G401.6 (cell line): ENCODE data around the gene PCDHA2.
"Not testable (repeated sequence)": the region's sequence is repeated elsewhere in the genome, so short reads cannot be mapped to it uniquely, and the experiment has no call there.

Experiments used
- FAIRE-seq: peaks from 2 replicates; lab custom pipeline; 2012; peaks lifted over from hg19 to GRCh38; lab: Jason Lieb, UNC

PCDHA2 gene

DNA sequence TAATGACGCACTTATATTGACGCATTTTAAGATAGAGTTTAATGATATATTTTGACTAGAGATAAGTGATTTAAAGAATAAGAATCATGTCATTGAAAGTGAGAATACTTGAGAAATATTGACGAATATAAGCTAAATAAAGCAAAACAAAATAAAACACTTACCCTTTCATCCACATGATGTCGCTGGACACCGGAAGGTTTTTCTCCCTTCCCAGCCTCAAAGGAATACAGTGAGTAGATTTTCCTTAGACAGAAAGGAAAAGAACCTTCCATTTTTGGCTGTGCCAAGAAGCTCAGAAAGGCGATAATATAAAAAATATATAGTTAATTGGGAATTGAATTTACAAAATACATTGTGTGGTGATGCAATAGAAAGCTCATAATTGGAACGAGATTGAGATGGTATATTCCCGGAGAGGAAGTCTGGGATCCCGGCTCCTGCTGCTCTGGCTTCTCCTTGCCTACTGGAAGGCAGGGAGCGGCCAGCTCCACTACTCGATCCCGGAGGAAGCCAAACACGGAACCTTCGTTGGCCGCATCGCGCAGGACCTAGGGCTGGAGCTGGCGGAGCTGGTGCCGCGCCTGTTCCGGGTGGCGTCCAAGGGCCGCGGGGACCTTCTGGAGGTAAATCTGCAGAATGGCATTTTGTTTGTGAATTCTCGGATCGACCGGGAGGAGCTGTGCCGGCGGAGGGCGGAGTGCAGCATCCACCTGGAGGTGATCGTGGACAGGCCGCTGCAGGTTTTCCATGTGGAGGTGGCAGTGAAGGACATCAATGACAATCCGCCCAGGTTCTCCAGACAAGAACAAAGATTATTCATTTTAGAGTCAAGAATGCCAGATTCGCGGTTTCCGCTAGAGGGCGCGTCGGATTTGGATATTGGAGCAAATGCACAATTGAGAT lies 27.0 kb downstream of the PCDHA2 start, which contains the start of gene PCDHA5:
Gene PCDHA5, plus strand, starts transcription at position 239 of the 906 bp plus-strand sequence.
- FAIRE-seq: no peak

DNA sequence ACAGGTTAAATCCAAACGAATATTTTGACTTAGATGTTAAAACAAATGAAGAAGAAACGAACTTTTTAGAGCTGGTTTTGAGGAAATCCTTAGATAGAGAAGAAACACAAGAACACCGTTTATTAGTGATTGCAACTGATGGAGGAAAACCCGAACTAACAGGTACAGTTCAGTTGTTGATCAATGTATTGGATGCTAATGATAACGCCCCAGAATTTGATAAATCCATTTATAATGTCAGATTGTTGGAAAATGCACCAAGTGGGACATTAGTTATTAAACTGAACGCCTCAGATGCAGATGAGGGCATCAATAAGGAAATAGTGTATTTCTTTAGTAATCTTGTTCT lies 27.6 kb downstream of the PCDHA2 start:
- no peak for FAIRE-seq

DNA sequence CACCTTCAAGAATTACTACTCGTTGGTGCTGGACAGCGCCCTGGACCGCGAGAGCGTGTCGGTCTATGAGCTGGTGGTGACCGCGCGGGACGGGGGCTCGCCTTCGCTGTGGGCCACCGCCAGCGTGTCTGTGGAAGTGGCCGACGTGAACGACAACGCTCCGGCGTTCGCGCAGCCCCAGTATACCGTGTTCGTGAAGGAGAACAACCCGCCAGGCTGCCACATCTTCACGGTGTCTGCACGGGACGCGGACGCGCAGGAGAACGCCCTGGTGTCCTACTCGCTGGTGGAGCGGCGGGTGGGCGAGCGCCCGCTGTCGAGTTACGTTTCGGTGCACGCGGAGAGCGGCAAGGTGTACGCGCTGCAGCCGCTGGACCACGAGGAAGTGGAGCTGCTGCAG lies 28.3 kb downstream of the PCDHA2 start:
- not testable (repeated sequence) for FAIRE-seq

DNA sequence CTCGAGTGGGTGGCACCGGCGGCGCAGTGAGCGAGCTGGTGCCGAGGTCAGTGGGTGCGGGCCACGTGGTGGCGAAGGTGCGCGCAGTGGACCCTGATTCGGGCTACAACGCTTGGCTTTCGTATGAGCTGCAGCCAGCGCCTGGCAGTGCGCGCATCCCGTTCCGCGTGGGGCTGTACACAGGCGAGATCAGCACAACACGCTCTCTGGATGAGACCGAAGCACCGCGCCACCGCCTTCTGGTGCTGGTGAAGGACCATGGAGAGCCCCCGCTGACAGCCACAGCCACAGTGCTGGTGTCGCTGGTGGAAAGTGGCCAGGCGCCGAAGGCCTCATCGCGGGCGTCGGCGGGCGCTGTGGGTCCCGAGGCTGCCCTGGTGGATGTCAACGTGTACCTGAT lies 28.8 kb downstream of the PCDHA2 start:
- no peak for FAIRE-seq

DNA sequence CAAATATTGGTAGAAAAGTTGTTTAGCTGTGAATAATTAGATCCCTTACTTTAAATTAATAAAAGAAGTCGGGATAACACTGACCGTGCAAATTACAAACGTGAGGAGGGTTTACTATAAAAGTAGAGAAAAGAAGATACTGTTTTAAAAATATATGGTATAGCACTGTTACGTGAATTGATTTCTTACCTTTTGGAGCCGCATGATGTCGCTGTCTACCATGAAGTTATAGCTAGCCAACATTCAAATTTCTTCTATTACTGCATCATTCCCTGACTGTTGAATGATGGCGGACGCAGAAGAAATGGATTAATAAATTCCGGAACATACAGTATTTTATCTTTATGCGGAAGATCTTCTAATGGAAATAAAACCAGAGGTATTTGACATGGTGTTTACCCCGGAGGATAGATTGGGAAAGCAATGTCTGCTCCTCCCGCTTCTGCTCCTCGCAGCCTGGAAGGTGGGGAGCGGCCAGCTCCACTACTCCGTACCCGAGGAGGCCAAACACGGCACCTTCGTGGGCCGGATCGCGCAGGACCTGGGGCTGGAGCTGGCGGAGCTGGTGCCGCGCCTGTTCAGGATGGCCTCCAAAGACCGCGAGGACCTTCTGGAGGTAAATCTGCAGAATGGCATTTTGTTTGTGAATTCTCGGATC lies 33.2 kb downstream of the PCDHA2 start, which contains the start of gene PCDHA6:
Gene PCDHA6, plus strand, starts transcription at position 257 of the 658 bp plus-strand sequence. Its CDS starts 132 bp downstream, at position 389.
- no peak for FAIRE-seq

DNA sequence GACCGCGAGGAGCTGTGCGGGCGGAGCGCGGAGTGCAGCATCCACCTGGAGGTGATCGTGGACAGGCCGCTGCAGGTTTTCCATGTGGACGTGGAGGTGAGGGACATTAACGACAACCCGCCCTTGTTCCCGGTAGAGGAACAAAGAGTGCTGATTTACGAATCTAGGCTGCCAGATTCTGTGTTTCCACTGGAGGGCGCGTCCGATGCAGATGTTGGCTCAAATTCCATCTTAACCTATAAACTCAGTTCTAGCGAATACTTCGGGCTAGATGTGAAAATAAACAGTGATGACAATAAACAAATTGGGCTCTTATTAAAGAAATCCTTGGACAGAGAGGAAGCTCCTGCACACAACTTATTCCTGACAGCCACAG lies 33.7 kb downstream of the PCDHA2 start:
- no peak for FAIRE-seq

DNA sequence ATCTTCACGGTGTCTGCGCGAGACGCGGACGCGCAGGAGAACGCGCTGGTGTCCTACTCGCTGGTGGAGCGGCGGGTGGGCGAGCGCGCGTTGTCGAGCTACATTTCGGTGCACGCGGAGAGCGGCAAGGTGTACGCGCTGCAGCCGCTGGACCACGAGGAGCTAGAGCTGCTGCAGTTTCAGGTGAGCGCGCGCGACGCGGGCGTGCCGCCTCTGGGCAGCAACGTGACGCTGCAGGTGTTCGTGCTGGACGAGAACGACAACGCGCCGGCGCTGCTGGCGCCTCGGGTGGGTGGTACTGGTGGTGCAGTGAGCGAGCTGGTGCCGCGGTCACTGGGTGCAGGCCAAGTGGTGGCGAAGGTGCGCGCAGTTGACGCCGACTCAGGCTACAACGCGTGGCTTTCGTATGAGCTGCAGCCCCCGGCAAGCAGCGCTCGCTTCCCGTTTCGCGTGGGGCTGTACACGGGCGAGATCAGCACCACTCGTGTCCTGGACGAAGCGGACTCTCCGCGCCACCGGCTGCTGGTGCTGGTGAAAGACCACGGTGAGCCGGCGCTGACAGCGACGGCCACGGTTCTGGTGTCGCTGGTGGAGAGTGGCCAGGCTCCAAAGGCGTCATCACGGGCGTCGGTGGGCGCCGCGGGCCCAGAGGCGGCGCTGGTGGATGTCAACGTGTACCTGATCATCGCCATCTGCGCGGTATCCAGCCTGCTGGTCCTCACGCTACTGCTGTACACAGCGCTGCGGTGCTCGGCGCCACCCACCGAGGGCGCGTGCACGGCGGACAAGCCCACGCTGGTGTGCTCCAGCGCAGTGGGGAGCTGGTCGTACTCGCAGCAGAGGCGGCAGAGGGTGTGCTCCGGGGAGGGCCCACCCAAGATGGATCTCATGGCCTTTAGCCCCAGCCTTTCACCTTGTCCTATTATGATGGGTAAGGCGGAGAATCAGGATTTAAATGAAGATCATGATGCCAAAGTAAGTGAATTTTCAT lies 35.2 kb downstream of the PCDHA2 start:
- FAIRE-seq: not testable (repeated sequence)

DNA sequence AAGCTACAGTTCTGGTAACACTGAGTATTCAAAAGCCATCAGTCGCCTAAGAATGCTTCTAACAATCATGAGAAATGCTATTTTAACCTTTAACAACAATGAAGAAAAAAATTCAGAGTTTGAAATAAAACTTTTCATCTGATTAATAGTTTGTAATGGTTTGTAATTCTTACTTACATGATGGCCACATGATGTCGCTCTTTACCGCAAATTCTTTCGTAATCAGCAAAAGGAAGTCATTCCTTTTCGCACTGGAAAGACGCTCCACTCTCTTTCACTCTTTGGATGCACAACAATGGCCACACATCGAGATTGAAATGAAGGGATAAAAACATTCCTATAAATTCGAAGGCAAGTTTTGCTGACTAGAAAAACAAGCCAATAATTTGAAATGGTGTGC lies 39.3 kb downstream of the PCDHA2 start, which contains the start of gene PCDHA7:
Gene PCDHA7, plus strand, starts transcription at position 277 of the 400 bp plus-strand sequence. Its CDS starts 115 bp downstream, at position 392.
- FAIRE-seq: no peak

DNA sequence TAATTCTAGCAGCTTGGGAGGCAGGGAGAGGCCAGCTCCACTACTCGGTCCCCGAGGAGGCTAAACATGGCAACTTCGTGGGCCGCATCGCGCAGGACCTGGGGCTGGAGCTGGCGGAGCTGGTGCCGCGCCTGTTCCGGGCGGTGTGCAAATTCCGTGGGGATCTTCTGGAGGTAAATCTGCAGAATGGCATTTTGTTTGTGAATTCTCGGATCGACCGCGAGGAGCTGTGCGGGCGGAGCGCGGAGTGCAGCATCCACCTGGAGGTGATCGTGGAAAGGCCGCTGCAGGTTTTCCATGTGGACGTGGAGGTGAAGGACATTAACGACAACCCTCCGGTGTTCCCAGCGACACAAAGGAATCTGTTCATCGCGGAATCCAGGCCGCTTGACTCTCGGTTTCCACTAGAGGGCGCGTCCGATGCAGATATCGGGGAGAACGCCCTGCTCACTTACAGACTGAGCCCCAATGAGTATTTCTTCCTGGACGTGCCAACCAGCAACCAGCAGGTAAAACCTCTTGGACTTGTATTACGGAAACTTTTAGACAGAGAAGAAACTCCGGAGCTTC lies 39.9 kb downstream of the PCDHA2 start:
- FAIRE-seq: not testable (repeated sequence)

DNA sequence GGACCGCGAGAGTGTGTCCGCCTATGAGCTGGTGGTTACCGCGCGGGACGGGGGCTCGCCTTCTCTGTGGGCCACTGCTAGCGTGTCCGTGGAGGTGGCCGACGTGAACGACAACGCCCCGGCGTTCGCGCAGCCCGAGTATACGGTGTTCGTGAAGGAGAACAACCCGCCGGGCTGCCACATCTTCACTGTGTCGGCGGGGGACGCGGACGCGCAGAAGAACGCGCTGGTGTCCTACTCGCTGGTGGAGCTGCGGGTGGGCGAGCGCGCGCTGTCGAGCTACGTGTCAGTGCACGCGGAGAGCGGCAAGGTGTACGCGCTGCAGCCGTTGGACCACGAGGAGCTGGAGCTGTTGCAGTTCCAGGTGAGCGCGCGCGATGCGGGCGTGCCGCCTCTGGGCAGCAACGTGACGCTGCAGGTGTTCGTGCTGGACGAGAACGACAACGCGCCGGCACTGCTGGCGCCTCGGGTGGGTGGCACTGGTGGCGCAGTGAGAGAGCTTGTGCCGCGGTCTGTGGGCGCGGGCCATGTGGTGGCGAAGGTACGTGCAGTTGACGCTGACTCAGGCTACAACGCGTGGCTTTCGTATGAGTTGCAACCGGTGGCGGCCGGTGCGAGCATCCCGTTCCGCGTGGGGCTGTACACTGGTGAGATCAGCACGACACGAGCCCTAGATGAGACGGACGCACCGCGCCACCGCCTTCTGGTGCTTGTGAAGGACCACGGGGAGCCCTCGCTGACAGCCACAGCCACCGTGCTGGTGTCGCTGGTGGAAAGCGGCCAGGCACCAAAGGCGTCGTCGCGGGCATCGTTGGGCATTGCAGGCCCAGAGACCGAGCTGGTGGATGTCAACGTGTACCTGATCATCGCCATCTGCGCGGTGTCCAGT lies 41.2 kb downstream of the PCDHA2 start:
- no peak for FAIRE-seq

DNA sequence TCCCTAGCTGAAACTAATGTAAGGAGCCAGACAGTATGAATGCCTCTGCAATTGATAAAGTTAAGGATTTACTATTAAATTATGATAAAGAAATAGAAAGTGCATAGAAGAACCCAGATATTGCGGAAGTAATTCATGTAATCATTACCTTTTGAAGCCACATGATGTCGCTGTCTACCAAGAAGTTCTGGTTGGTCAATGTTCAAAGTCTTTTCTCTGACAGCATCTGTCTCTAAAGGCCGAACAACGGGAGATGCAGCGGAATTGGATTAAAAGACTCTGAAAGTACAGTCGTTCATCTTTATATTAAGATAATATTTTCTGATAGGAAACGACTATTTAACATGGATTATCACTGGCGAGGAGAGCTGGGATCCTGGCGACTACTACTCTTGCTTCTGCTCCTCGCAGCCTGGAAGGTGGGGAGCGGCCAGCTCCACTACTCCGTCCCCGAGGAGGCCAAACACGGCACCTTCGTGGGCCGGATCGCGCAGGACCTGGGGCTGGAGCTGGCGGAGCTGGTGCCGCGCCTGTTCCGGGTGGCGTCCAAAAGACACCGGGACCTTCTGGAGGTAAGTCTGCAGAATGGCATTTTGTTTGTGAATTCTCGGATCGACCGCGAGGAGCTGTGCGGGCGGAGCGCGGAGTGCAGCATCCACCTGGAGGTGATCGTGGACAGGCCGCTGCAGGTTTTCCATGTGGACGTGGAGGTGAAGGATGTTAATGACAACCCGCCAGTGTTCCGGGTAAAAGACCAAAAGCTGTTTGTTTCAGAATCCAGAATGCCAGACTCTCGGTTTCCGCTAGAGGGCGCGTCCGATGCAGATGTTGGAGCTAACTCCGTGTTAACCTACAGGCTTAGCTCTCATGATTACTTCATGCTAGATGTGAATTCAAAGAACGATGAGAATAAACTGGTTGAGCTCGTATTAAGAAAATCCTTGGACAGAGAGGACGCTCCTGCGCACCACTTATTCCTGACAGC lies 46.6 kb downstream of the PCDHA2 start, which contains the start of gene PCDHA8:
Gene PCDHA8, plus strand, starts transcription at position 210 of the 985 bp plus-strand sequence. Its CDS starts 135 bp downstream, at position 345.
- peak; percentile 92 for FAIRE-seq

DNA sequence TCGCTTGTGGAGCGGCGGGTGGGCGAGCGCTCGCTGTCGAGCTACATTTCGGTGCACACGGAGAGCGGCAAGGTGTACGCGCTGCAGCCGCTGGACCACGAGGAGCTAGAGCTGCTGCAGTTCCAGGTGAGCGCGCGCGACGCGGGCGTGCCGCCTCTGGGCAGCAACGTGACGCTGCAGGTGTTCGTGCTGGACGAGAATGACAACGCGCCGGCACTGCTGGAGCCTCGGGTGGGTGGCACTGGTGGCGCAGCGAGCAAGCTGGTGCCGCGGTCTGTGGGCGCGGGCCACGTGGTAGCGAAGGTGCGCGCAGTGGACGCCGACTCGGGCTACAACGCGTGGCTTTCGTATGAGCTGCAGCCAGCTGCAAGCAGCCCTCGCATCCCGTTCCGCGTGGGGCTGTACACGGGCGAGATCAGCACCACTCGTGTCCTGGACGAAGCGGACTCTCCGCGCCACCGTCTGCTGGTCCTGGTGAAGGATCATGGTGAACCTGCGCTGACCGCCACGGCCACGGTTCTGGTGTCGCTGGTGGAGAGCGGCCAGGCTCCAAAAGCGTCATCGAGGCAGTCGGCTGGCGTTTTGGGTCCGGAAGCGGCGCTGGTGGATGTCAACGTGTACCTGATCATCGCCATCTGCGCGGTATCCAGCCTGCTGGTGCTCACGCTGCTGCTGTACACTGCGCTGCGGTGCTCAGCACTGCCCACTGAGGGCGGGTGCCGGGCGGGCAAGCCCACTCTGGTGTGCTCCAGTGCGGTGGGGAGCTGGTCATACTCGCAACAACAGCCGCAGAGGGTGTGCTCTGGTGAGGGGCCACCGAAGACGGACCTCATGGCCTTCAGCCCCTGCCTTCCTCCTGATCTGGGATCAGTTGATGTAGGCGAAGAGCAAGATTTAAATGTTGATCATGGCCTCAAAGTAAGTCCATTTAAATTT lies 48.4 kb downstream of the PCDHA2 start:
- no peak for FAIRE-seq
